HG02678 (cell line): Measurements from ENCODE around the gene NADSYN1.

Source experiments
- ATAC-seq: cut with Tn5 transposase; IDR thresholded peaks from one replicate; pipeline ENCODE4 v1.9.1; 2021; ENCODE audit warnings: mild to moderate bottlenecking, moderate library complexity; ENCODE audit not compliant: unreplicated experiment

Gene NADSYN1

GRCh38 chr11:71472941-71473792 lies 20.2 kb downstream of the NADSYN1 start:
- ATAC-seq, result no peak

GRCh38 chr11:71473793-71474080 lies 20.7 kb downstream of the NADSYN1 start:
- ATAC-seq, result no peak

GRCh38 chr11:71474141-71474770 lies 21.3 kb downstream of the NADSYN1 start:
- no peak for ATAC-seq

- ATAC-seq, result no peak
Observed at GRCh38 chr11:71474771-71475483, 21.9 kb downstream of the NADSYN1 start.

- ATAC-seq, result no peak
Observed at GRCh38 chr11:71476031-71476430, 23.0 kb downstream of the NADSYN1 start.

- no peak for ATAC-seq
Observed at GRCh38 chr11:71476926-71477640, 24.1 kb downstream of the NADSYN1 start.

GRCh38 chr11:71477641-71478527 lies 24.9 kb downstream of the NADSYN1 start:
- ATAC-seq, result no peak

- ATAC-seq, result no peak
Observed at GRCh38 chr11:71478528-71478840, 25.5 kb downstream of the NADSYN1 start.

- ATAC-seq, result no peak
Observed at GRCh38 chr11:71481101-71481960, 28.3 kb downstream of the NADSYN1 start.

- no peak for ATAC-seq
Observed at GRCh38 chr11:71482216-71482615, 29.2 kb downstream of the NADSYN1 start.

- no peak for ATAC-seq
Observed at GRCh38 chr11:71482746-71483364, 29.9 kb downstream of the NADSYN1 start.

GRCh38 chr11:71483692-71484091 lies 30.7 kb downstream of the NADSYN1 start:
- no peak for ATAC-seq

- ATAC-seq, result no peak
Observed at GRCh38 chr11:71484248-71485062, 31.5 kb downstream of the NADSYN1 start.

GRCh38 chr11:71485063-71485399 lies 32.0 kb downstream of the NADSYN1 start:
- ATAC-seq, result no peak

- ATAC-seq, result no peak
Observed at GRCh38 chr11:71485466-71485865, 32.5 kb downstream of the NADSYN1 start.

GRCh38 chr11:71486320-71486719 lies 33.3 kb downstream of the NADSYN1 start:
- no peak for ATAC-seq

GRCh38 chr11:71488681-71489270 lies 35.8 kb downstream of the NADSYN1 start:
- ATAC-seq, result no peak
